Trophoblast cell (in vitro differentiated cells and primary cell): ENCODE data around the gene STK26.

Source experiments
- DNase-seq, 2 donors: peaks; one replicate each; pipeline ENCODE4 v3.0.0-alpha.2; 2016
- H2AFZ ChIP-seq: 2 replicates; pipeline ENCODE4 v1.6.1; 2013; ENCODE audit warnings: low read length, moderate library complexity, mild to moderate bottlenecking; ENCODE audit not compliant: insufficient read depth, poor library complexity
- H2AK5ac ChIP-seq: 2 replicates; pipeline ENCODE4 v1.6.1; 2013; ENCODE audit warnings: mild to moderate bottlenecking, low read length
- H2BK120ac ChIP-seq: 2 replicates; pipeline ENCODE4 v1.6.1; 2013; ENCODE audit warnings: low read length, mild to moderate bottlenecking, moderate library complexity; ENCODE audit not compliant: insufficient read depth, poor library complexity
- H2BK12ac ChIP-seq: 2 replicates; pipeline ENCODE4 v1.6.1; 2013; ENCODE audit warnings: mild to moderate bottlenecking, low read length, moderate library complexity
- H2BK5ac ChIP-seq: 2 replicates; pipeline ENCODE4 v1.6.1; 2013; ENCODE audit warnings: low read length, low read depth, moderate library complexity, mild to moderate bottlenecking; ENCODE audit not compliant: poor library complexity
- H3K14ac ChIP-seq: 2 replicates; pipeline ENCODE4 v1.6.1; 2013; ENCODE audit warnings: mild to moderate bottlenecking, low read length
- H3K18ac ChIP-seq: 2 replicates; pipeline ENCODE4 v1.6.1; 2013; ENCODE audit warnings: mild to moderate bottlenecking, low read length
- H3K23ac ChIP-seq: 2 replicates; pipeline ENCODE4 v1.6.1; 2013; ENCODE audit warnings: low read length
- H3K27ac ChIP-seq: 2 replicates; pipeline ENCODE4 v1.5.1; 2013; ENCODE audit warnings: low read depth, mild to moderate bottlenecking, inconsistent platforms, low read length, moderate library complexity
- H3K27me3 ChIP-seq: 2 replicates; pipeline ENCODE4 v1.6.1; 2013; ENCODE audit warnings: inconsistent platforms, mild to moderate bottlenecking, low read length, moderate library complexity; ENCODE audit not compliant: insufficient read depth
- H3K36me3 ChIP-seq, 2 experiments: 1 replicate in 1 of 2; 2 replicates in 1 of 2; pipeline ENCODE4 v1.6.1; 2013; ENCODE audit warnings: low read length in 2 of 2, mild to moderate bottlenecking in 2 of 2, moderate library complexity in 1 of 2; ENCODE audit not compliant: insufficient read depth in 2 of 2, control insufficient read depth in 1 of 2
- H3K4ac ChIP-seq: 2 replicates; pipeline ENCODE4 v1.6.1; 2013; ENCODE audit warnings: low read depth, mild to moderate bottlenecking, low read length, moderate library complexity
- H3K4me1 ChIP-seq, 2 experiments: 1 replicate in 1 of 2; 2 replicates in 1 of 2; pipeline ENCODE4 v1.6.1; 2013; ENCODE audit warnings: low read length in 2 of 2, mild to moderate bottlenecking in 2 of 2, moderate library complexity in 1 of 2; ENCODE audit not compliant: insufficient read depth in 2 of 2, control insufficient read depth in 1 of 2
- H3K4me2 ChIP-seq: 2 replicates; pipeline ENCODE4 v1.6.1; 2013; ENCODE audit warnings: inconsistent platforms, mild to moderate bottlenecking, low read length, moderate library complexity
- H3K4me3 ChIP-seq: 2 replicates; pipeline ENCODE4 v1.5.1; 2013; ENCODE audit warnings: mild to moderate bottlenecking, low read depth, low read length, inconsistent platforms
- H3K79me1 ChIP-seq: one replicate; pipeline ENCODE4 v1.6.1; 2013; ENCODE audit warnings: low read length
- H3K79me2 ChIP-seq: 2 replicates; pipeline ENCODE4 v1.6.1; 2013; ENCODE audit warnings: low read length, mild to moderate bottlenecking; ENCODE audit not compliant: control insufficient read depth, insufficient read depth, poor library complexity
- H3K9ac ChIP-seq: 2 replicates; pipeline ENCODE4 v1.6.1; 2013; ENCODE audit warnings: mild to moderate bottlenecking, low read length
- H3K9me3 ChIP-seq: 2 replicates; pipeline ENCODE4 v1.6.1; 2013; ENCODE audit warnings: low read depth, mild to moderate bottlenecking, control low read depth, inconsistent platforms, low read length; ENCODE audit not compliant: insufficient read depth
- H4K12ac ChIP-seq: 2 replicates; pipeline ENCODE4 v1.6.1; 2013; ENCODE audit warnings: low read depth, mild to moderate bottlenecking, low read length, moderate library complexity
- H4K8ac ChIP-seq: 2 replicates; pipeline ENCODE4 v1.6.1; 2013; ENCODE audit warnings: low read depth, mild to moderate bottlenecking, low read length, moderate library complexity
- H4K91ac ChIP-seq: one replicate; pipeline ENCODE4 v1.6.1; 2013; ENCODE audit warnings: low read depth, mild to moderate bottlenecking, low read length, moderate library complexity
- WGBS: extraction: QIAGEN DNeasy Blood & Tissue Kit; methylation state at CpG from one replicate; pipeline ENCODE4 v1.1.7; 2013; ENCODE audit warnings: missing lambda C conversion rate; ENCODE audit not compliant: insufficient read length, insufficient coverage; ENCODE audit errors: extremely low coverage; 5-methylcytosine and 5-hydroxymethylcytosine counted together

The STK26 gene

DNA sequence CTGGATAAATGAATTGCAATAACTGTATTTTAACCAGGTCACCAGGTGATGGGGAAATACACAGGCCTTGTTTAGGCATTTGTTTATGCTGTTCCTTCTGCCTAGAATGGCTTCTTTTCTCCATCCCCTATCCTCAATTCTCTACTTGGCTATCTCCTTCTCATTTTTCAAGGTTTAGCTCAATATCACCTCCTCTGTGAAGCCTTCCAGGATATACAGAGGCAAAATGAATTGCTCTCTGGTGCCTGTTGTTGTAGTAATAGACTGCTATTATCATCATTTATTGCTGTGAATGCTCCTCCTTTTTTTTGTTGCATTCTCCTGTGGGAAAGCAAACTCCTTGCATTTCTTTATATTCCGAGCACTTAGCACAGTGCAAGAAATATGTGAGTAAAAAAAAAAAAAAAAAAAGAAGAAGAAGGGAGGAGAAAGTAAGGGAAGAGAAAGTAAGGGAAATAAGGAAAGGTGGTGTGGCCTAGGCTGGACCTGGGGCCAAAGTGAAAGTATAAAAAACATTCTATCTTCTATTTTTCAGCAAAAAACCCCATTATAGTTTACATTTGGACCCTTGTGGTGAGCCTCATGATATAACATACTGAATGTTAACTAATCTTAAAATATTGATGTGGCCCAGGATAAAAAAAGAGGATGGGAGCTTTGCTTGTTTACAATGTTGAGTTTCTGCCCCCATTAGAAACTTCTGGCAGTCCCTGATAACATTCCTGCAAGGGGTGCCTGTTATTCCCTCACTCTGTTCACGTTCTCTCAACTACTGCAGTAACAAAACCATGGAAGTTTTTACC is 6.3 kb upstream of the STK26 start:
- no peak overlapping the region for H3K18ac ChIP-seq
- no peak overlapping the region for H3K9ac ChIP-seq
- no peak overlapping the region for H2BK5ac ChIP-seq
- H3K79me2 ChIP-seq, result no peaks in the 10 kb centered on the region
- H3K4ac ChIP-seq, result no peak overlapping the region
- no peak overlapping the region for H2BK12ac ChIP-seq
- no peak overlapping the region for H3K27ac ChIP-seq
- no peak overlapping the region for H4K8ac ChIP-seq
- H4K91ac ChIP-seq, result no peak overlapping the region
- no peak overlapping the region for H3K23ac ChIP-seq
- H3K4me1 ChIP-seq, result no peaks in the 10 kb centered on the region
- no peak overlapping the region for H2BK120ac ChIP-seq
- H3K36me3 ChIP-seq, result no peaks in the 10 kb centered on the region
- H2AK5ac ChIP-seq, result no peak overlapping the region
- no peak overlapping the region for H3K14ac ChIP-seq
- no peak for DNase-seq
- H3K4me2 ChIP-seq, result no peak overlapping the region
- no peak overlapping the region for H3K4me3 ChIP-seq
- H3K9me3 ChIP-seq, result no peaks in the 10 kb centered on the region
- no peak overlapping the region for H4K12ac ChIP-seq
- WGBS, result no CpG with 5 or more reads among the region's 2 CpGs
- no peaks in the 10 kb centered on the region for H3K79me1 ChIP-seq
- no peaks in the 10 kb centered on the region for H3K27me3 ChIP-seq
- no peak overlapping the region for H2AFZ ChIP-seq

DNA sequence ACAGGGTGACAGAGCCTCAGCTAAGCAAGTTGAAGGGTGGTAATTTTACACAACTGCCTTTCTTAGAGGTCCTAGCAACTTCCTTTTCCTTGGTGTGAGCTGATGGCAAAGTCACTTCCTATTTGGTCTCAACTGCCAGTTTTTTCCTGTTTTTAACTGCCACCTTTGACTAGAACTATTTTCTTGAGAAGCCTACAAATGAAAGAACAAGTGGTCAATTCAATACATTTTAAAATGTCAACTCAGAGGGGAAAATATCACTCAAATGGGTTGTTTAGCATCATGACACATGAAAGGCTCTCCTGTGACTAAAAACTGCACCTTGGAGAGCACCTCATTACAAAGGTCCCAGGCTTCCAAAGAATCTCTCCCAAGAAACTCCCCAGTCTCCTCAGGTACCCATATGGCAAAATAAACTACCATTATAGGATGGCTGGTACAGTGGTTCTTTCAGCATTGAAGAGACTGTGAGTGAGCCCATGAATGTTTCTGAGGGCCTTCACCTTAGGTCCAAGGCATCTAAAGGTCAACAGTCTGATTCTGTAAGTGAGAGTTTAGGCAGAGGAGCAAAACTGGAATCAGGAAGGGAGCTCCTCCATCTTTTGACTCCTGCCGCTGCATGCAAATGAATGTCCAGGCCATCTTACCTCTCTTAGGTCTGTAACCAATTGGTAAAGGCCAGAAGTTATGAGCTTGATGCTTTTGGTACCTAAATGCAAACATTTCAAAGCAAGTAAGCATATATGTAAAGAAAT is 5.5 kb upstream of the STK26 start:
- H3K4me3 ChIP-seq, result no peak overlapping the region
- no peaks in the 10 kb centered on the region for H3K9me3 ChIP-seq
- H3K14ac ChIP-seq, result no peak overlapping the region
- H3K36me3 ChIP-seq, result no peaks in the 10 kb centered on the region
- no peaks in the 10 kb centered on the region for H3K27me3 ChIP-seq
- H2BK5ac ChIP-seq, result no peak overlapping the region
- H4K8ac ChIP-seq, result no peak overlapping the region
- H3K9ac ChIP-seq, result no peak overlapping the region
- H3K79me1 ChIP-seq, result no peaks in the 10 kb centered on the region
- no peak overlapping the region for H4K91ac ChIP-seq
- H3K18ac ChIP-seq, result no peak overlapping the region
- no peak overlapping the region for H4K12ac ChIP-seq
- H3K27ac ChIP-seq, result no peak overlapping the region
- H2AFZ ChIP-seq, result no peak overlapping the region
- no peak overlapping the region for H3K4me2 ChIP-seq
- no peak overlapping the region for H2BK12ac ChIP-seq
- no peak overlapping the region for H2BK120ac ChIP-seq
- no peaks in the 10 kb centered on the region for H3K79me2 ChIP-seq
- no peak overlapping the region for H2AK5ac ChIP-seq
- H3K4ac ChIP-seq, result no peak overlapping the region
- no CpG with 5 or more reads among the region's 1 CpG for WGBS
- H3K23ac ChIP-seq, result no peak overlapping the region
- H3K4me1 ChIP-seq, result peaks cover 0 to 2% of the 10 kb centered on the region in 2 experiments
- no peak for DNase-seq

DNA sequence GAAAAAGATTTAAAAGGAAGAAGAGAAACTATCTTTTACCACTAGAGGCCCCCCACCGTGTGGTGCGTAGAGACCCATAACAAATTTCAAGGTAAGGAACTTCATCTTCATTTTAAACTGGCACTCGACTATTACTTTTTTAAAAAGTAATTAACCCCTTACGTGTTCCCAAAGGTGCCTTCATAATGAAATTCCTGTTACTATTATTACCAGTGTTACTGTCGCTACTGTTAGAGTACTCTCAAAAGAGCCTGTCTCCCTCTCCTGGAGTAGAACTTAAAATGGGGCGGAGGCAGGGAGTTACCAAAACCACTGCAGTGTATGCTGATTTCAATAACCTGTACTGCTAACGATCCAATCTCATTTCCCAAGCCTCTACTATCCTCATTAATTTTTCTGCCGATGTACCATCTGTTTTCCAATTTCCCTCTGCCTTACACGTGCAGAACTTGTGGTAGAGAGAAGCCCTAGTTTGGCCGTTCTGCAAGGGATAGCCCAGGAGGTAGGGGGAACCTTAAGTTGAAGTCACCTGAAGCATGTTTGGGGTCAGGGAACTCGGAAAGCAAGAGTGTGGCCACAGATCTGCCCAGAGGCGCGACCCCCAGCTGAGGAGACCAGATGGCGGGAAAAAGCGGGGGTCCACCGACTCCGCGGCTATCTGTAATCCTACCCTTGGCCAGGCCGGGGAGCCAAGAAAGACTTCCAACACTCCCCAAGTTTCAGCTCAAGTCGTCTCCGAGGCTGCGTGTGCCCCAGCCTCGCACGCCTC is 720 bp upstream of the STK26 start:
- peak overlapping the region; percentile 53 for H3K14ac ChIP-seq
- H3K4ac ChIP-seq, result peak overlapping the region; percentile 41
- peak overlapping the region; percentile 38 for H2BK5ac ChIP-seq
- H2BK12ac ChIP-seq, result no peak overlapping the region
- peak overlapping the region; percentile 86 for H3K4me3 ChIP-seq
- no peaks in the 10 kb centered on the region for H3K27me3 ChIP-seq
- WGBS, result no CpG with 5 or more reads among the region's 24 CpGs
- peaks cover 11% of the 10 kb centered on the region for H3K79me1 ChIP-seq
- H3K23ac ChIP-seq, result no peak overlapping the region
- H2AFZ ChIP-seq, result peak overlapping the region; percentile 60
- H3K4me1 ChIP-seq, result peaks cover 0 to 3% of the 10 kb centered on the region in 2 experiments
- peak overlapping the region; percentile 67 for H3K4me2 ChIP-seq
- no peaks in the 10 kb centered on the region for H3K36me3 ChIP-seq
- H2AK5ac ChIP-seq, result no peak overlapping the region
- peak overlapping the region; percentile 61 for H4K8ac ChIP-seq
- peak overlapping the region; percentile 27 for H3K9ac ChIP-seq
- peaks cover 2% of the 10 kb centered on the region for H3K79me2 ChIP-seq
- H4K91ac ChIP-seq, result peak overlapping the region; percentile 49
- peak overlapping the region; percentile 33 for H2BK120ac ChIP-seq
- H3K27ac ChIP-seq, result no peak overlapping the region
- peak in 1 of 2 donors; percentile 34 for DNase-seq
- H3K18ac ChIP-seq, result peak overlapping the region; percentile 56
- H4K12ac ChIP-seq, result no peak overlapping the region
- H3K9me3 ChIP-seq, result no peaks in the 10 kb centered on the region

DNA sequence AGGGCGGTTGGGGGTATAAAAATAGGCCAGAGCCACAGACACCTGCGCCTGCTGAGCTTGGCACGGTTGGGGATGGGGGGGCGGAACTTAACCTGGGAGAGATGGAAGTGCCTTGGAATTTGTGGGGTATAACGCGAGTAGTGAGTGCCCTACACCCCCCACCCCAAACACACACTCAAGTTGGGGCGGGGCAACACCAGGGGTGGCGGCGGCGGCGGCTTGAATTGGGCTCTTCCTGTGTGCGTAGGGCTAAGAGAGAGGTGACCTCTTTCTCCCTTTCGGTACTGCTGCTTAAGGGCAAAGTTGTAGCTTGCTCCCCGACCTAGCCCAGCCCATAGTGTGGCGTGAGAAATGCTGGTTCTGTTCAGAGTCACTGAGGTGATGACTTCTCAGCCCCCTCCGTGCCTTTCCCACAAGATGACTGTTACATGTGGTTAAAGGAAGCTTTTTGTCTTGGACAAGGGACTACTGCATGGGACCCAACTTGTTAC is 839 bp downstream of the STK26 start:
- Histone ChIP-seq H3K36me3 (no peaks in the 10 kb centered on the region), H3K4me2 (peak overlapping the region; percentile 67), H3K4me3 (peak overlapping the region; percentile 86), H4K8ac (peak overlapping the region; percentile 55), H3K9ac (peak overlapping the region; percentile 76), H2BK5ac (peak overlapping the region; percentile 71), H3K23ac (no peak overlapping the region), H3K14ac (peak overlapping the region; percentile 61), H3K4me1 (peaks cover 0 to 3% of the 10 kb centered on the region in 2 experiments), H3K18ac (peak overlapping the region; percentile 68), H2BK120ac (no peak overlapping the region), H3K79me2 (peaks cover 2% of the 10 kb centered on the region), H4K12ac (no peak overlapping the region), H2BK12ac (no peak overlapping the region), H3K4ac (peak overlapping the region; percentile 65), H3K27me3 (no peaks in the 10 kb centered on the region), H3K27ac (peak overlapping the region; percentile 78), H3K9me3 (no peaks in the 10 kb centered on the region), H3K79me1 (peaks cover 11% of the 10 kb centered on the region), H4K91ac (no peak overlapping the region), H2AFZ (peak overlapping the region; percentile 62), H2AK5ac (no peak overlapping the region)
- peak; percentile 4 to 27 for DNase-seq
- WGBS, result no CpG with 5 or more reads among the region's 16 CpGs
